Measurements from ENCODE around the gene MYLK. TPM values are rescaled to one million over a fixed set of nuclear protein-coding genes. Genes with fewer than 3 reads are reported as not detected.
A peak's percentile ranks its signal among the peaks of the same experiment; 100 is the strongest.

The MYLK gene
- total and polyA plus RNA-seq, 2 of the 4 experiments (the other 2 are of a cell fraction), result 299 to 484 TPM

- no peak for TF ChIP-seq SMC3 (IDR thresholded peaks at IDR 0.05; ENCODE audit: low read depth, low read length)
Observed at GRCh38 chr3:123767564-123768292, 116.4 kb downstream of the MYLK start (continued).

- Histone ChIP-seq H2BK20ac (ENCODE audit: low read depth, low read length) (no peak overlapping the region), H2AFZ (replicated peaks; ENCODE audit: low read length, poor library complexity) (no peak overlapping the region), H3K79me1 (ENCODE audit: low read depth in 1 of 2, low read length in 2 of 2) (peaks cover 16 to 69% of the 10 kb centered on the region in 2 experiments), H3K14ac (replicated peaks; ENCODE audit: low read depth, low read length) (no peak overlapping the region), H3K4me1 (ENCODE audit: control insufficient read depth, insufficient read depth, low read length) (peaks cover 17% of the 10 kb centered on the region), H2BK15ac (ENCODE audit: low read depth, low read length) (no peak overlapping the region), H3K23ac (ENCODE audit: low read depth, low read length) (no peak overlapping the region), H3K27me3 (ENCODE audit: control insufficient read depth, insufficient read depth, low read length) (no peaks in the 10 kb centered on the region), H4K8ac (ENCODE audit: low read depth in 2 of 2, low read length in 2 of 2) (peak overlapping the region; percentile 24 to 72; a peak in 2 of 4 replicates), H2BK120ac (ENCODE audit: low read depth, low read length) (0 out of 2 replicates have a peak overlapping the region, but pooled peaks have one; percentile 8), H2AK5ac (ENCODE audit: low read depth, low read length) (no peak overlapping the region), H4K91ac (ENCODE audit: insufficient read depth, low read depth, low read length) (peak overlapping the region; percentile 90; the same call in 1 of the 2 replicates), H3K36me3 (ENCODE audit: control insufficient read depth, insufficient read depth, low read length) (peaks cover 38% of the 10 kb centered on the region), H3K9me3 (ENCODE audit: control insufficient read depth, insufficient read depth, low read length) (no peaks in the 10 kb centered on the region; the same call in 1 of the 2 replicates), H3K56ac (ENCODE audit: extremely low read depth, insufficient read depth, low read length) (no peak overlapping the region), H3K4ac (ENCODE audit: low read depth, low read length) (peak overlapping the region; percentile 90; the same call in 1 of the 2 replicates), H3K9ac (ENCODE audit: low read depth, low read length) (no peak overlapping the region), H3K4me2 (ENCODE audit: low read depth, low read length) (no peak overlapping the region), H4K5ac (ENCODE audit: low read depth, low read length) (peak overlapping the region; percentile 10; the same call in 1 of the 2 replicates), H3K27ac (ENCODE audit: insufficient read depth, low read length) (no peak overlapping the region), H2BK5ac (ENCODE audit: low read depth, low read length, poor library complexity, severe bottlenecking) (peak overlapping the region; percentile 89), H2AK9ac (replicated peaks; ENCODE audit: low read depth, low read length, poor library complexity) (no peak overlapping the region), H3K18ac (ENCODE audit: low read depth, low read length) (peak overlapping the region; percentile 45; the same call in 1 of the 2 replicates), H4K20me1 (ENCODE audit: insufficient read depth, low read length) (no peaks in the 10 kb centered on the region), H3K4me3 (ENCODE audit: insufficient read depth, low read depth, low read length) (no peak overlapping the region), H3K9me1 (ENCODE audit: insufficient read depth, low read length) (peaks cover 21% of the 10 kb centered on the region)
- ATAC-seq (ENCODE audit: low read depth) (no peak), DNase-seq (no peak)
- intact Hi-C loops (cut with micrococcal nuclease) (no loop called here), dilution Hi-C loops (cut with HindIII; ENCODE audit: low sequenced_read_pairs, unreplicated experiment) (no loop called here), in situ Hi-C loops (cut with MboI; ENCODE audit: low sequenced_read_pairs) (no loop called here)
- POLR2A ChIA-PET (ENCODE audit: unreplicated experiment), result no interaction called here
- TF ChIP-seq CHD1 (IDR thresholded peaks at IDR 0.05; ENCODE audit: low read depth, low read length) (no peak), RCOR1 (IDR thresholded peaks at IDR 0.05; ENCODE audit: insufficient replicate concordance, low read length) (no peak), POLR2A (IDR thresholded peaks at IDR 0.05; ENCODE audit: low read depth, low read length) (no peak), ELK1 (IDR thresholded peaks at IDR 0.05; ENCODE audit: borderline replicate concordance, low read depth, low read length) (no peak), MAZ (IDR thresholded peaks at IDR 0.05; ENCODE audit: borderline replicate concordance, low read depth, low read length) (no peak), FOS (IDR thresholded peaks at IDR 0.05; ENCODE audit: low read depth, low read length) (no peak)
- 100% methylated on average over 3 of the region's 7 CpGs; no CpG with 5 or more reads in 1 of the 2 experiments for WGBS, 2 experiments (ENCODE audit: extremely low coverage in 2 of 2, insufficient read length in 1 of 2)
- CTCF ChIA-PET, result no interaction called here
- no TSS peak for BruUV-seq (replicated peaks)
Observed at GRCh38 chr3:123767009-123767372, 117.1 kb downstream of the MYLK start.

All from IMR-90 (cell line).